NB4 (cell line): Measurements from ENCODE around the gene KIAA0319L.

Experiments
- DNase-seq: peaks from one replicate; pipeline ENCODE4 v3.0.0; 2010; ENCODE audit warnings: low read depth
- H3K4me3 ChIP-seq: one replicate; pipeline ENCODE4 v1.5.1; 2011; ENCODE audit warnings: mild to moderate bottlenecking, low read depth, low read length, moderate library complexity
- MYC ChIP-seq: IDR thresholded peaks from 2 replicates; pipeline ENCODE4 v1.6.1; 2011; ENCODE audit warnings: low read depth, low read length
- POLR2A ChIP-seq: IDR thresholded peaks from 2 replicates; pipeline ENCODE4 v1.6.1; 2011; ENCODE audit warnings: mild to moderate bottlenecking; ENCODE audit not compliant: insufficient read length; ENCODE audit errors: extremely low read depth
- TF ChIP-seq, protein P1 (sequence below): IDR thresholded peaks from one replicate; pipeline ENCODE4 v1.5.1; 2012; ENCODE audit warnings: low read depth, low read length
- TF ChIP-seq, protein P2 (sequence below): IDR thresholded peaks from 2 replicates; pipeline ENCODE4 v1.6.1; 2011; ENCODE audit warnings: low read depth, low read length

The KIAA0319L gene

DNA sequence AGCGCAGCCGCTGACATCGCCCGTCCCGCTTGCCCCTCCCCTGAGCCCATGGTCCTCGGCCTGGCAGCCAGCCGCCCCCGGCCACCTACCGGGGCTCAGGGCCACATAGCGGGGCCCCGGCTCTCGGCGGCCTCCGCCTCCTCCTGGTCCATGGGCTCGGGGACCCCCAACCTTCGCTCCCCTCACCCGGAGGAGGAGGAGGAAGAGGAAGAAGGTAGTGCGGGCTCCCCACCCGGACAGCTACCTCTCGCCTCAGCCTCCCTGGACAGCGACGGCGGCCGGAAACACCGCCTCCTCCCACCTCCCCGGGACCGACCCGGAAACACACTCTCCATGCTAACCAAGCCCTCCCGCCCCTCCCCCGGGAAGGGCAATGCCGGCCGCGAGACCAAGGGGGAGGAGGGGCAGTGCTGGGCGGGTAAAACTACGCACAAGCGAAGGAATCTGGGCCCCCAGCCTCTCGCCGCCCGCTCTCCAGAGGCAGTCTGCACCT, at the start of gene KIAA0319L:
TSS of gene KIAA0319L (minus strand) at position 286 of the 493 bp plus-strand sequence. CDS start 2,912 bp downstream, outside the sequence.
- TF ChIP-seq POLR2A (peak; percentile 64), MYC (0 out of 2 replicates have a peak, but pooled peaks have one; percentile 5)
- TF ChIP-seq, protein P1, sequence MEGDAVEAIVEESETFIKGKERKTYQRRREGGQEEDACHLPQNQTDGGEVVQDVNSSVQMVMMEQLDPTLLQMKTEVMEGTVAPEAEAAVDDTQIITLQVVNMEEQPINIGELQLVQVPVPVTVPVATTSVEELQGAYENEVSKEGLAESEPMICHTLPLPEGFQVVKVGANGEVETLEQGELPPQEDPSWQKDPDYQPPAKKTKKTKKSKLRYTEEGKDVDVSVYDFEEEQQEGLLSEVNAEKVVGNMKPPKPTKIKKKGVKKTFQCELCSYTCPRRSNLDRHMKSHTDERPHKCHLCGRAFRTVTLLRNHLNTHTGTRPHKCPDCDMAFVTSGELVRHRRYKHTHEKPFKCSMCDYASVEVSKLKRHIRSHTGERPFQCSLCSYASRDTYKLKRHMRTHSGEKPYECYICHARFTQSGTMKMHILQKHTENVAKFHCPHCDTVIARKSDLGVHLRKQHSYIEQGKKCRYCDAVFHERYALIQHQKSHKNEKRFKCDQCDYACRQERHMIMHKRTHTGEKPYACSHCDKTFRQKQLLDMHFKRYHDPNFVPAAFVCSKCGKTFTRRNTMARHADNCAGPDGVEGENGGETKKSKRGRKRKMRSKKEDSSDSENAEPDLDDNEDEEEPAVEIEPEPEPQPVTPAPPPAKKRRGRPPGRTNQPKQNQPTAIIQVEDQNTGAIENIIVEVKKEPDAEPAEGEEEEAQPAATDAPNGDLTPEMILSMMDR, result no peak
- TF ChIP-seq, protein P2, sequence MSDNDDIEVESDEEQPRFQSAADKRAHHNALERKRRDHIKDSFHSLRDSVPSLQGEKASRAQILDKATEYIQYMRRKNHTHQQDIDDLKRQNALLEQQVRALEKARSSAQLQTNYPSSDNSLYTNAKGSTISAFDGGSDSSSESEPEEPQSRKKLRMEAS, result no peak
- H3K4me3 ChIP-seq, result peak within 1 kb of the TSS; percentile 82
- no peak for DNase-seq

DNA sequence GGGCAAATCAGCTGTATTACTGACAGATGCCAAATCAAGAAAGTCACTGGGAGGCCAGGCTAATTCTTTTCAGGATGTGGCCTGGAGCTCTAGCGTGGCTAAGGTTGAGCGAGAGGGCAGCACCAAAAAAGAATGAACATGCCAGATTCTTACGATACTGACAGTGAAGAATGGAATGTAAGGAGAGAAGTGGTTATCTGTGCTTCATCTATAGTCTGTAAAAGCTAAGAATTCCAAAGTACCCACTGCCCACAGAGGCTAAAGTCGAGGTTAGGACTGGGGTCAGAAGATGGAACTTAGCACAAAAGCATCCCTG, 48.6 kb upstream of the KIAA0319L start:
- TF ChIP-seq MYC, result no peak
- TF ChIP-seq, protein P1, result no peak
- no peak for TF ChIP-seq POLR2A
- TF ChIP-seq, protein P2, result no peak
- no peak for DNase-seq
- no peak overlapping the region for H3K4me3 ChIP-seq

DNA sequence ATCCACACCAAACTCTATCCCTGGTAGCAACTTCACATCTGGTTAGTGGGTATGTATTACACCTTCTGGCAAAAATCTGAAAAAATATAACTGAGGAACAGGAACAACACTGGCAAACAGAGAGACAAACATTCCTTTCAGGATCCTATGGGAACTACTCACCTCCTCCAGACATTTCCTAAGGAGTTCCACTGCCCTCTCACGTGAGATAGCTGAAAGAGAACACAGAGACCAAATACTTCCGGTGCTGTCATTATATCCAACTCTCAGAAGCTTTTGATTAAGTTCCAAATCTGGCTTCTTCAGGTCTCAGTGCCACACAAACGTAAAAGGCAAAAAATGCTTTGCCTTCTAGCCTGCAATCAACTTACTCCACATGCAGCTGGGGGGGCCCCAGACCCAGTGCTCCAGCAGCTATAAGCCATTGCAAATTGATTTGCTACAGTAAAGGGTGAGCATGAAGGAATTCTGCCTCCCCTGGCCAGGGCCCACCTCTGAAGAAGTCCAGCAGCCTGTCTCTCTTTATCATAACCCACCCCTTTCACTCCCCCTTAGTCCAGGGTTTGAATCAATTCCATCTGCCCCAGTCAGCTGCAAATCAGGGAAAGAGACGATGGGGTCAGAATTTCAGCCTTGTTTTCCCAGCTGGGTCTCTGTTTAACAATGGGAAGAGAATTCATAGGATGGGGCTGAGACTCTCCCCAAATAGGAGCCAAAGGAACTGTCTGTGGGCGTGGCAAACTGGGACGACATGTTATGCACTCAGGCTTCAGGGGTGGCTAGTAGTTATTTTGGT, 48.1 kb upstream of the KIAA0319L start:
- no peak overlapping the region for H3K4me3 ChIP-seq
- TF ChIP-seq, protein P1, result no peak
- TF ChIP-seq MYC, result no peak
- TF ChIP-seq POLR2A, result no peak
- TF ChIP-seq, protein P2, result no peak
- no peak for DNase-seq

DNA sequence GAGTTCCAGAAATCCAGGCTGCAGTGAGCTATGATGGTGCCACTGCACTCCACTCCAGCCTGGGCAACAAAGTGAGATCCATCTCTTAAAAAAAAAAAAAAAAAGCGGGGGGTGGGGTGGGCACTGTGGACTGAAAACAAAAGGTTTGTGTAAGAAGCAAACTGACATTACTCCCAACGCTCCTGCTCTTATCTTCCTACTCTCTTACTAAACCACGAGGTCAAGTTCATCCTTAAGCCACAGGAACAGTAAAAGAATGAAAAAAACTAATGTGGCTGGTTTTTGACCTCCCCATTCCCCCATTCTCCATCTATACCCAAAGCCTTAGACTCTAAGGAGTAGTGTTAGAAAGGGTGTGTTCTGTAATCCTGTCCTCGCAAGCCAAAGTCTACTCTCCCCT, 46.7 kb upstream of the KIAA0319L start:
- TF ChIP-seq, protein P2, result no peak
- TF ChIP-seq, protein P1, result no peak
- TF ChIP-seq POLR2A (no peak), MYC (no peak)
- no peak overlapping the region for H3K4me3 ChIP-seq
- no peak for DNase-seq

DNA sequence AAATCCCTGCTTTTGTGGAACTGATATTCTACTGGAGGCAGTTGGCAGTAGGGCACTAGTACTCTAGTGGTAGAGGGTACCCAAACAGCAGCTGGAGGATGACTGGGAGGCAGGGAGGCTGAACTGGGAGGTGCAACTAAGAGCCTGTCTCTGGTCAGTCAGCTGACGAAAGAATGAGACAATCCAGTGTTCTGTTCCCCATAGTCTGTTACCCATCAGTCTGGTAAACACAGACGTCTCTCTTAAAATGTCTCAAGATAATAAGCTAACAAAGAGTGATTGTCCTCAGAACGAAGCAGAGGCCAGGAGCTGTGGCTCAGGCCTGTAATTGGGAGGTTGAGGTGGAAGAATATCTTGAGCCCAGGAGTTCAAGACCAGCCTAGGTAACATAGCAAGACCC, 46.3 kb upstream of the KIAA0319L start:
- no peak overlapping the region for H3K4me3 ChIP-seq
- no peak for TF ChIP-seq MYC
- DNase-seq, result no peak

DNA sequence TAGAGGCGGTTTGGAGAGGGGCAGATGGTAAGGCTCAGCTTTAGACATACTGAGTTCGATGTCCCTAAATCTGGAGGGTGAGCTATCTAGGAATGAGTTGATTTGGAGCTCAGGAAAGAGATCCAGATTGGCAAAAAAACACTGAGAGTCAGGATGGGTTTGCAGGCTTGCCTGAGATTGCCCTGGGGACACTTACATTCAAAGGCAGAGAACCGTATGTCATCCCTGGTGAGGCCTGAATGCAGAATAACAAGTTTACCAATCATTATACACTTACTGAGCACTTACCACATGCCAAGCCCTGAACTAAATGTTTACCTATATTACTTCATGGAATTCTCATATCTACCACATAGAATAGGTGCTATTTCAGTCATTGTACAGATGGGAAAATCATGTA, 43.4 kb upstream of the KIAA0319L start:
- H3K4me3 ChIP-seq, result no peak overlapping the region
- no peak for TF ChIP-seq POLR2A
- TF ChIP-seq, protein P2, result no peak
- no peak for DNase-seq
